ENCODE data around the gene BCAR1.

The BCAR1 gene

GRCh38 chr16:75198135-75198600 lies 53.3 kb downstream of the BCAR1 start:
- DNase-seq, result no peak

GRCh38 chr16:75197522-75198134 lies 53.8 kb downstream of the BCAR1 start:
- DNase-seq, result no peak

- no peak for DNase-seq
These were observed 54.6 kb downstream of the BCAR1 start for GRCh38 chr16:75196836-75197235.

GRCh38 chr16:75195811-75196790 lies 55.3 kb downstream of the BCAR1 start:
- no peak for DNase-seq

- no peak for DNase-seq
These were observed 57.5 kb downstream of the BCAR1 start for GRCh38 chr16:75193730-75194444.

GRCh38 chr16:75193265-75193650 lies 58.2 kb downstream of the BCAR1 start:
- no peak for DNase-seq

GRCh38 chr16:75192606-75193264 lies 58.7 kb downstream of the BCAR1 start:
- no peak for DNase-seq

GRCh38 chr16:75189638-75190245 lies 61.7 kb downstream of the BCAR1 start:
- DNase-seq, result no peak

GRCh38 chr16:75188832-75189477 lies 62.5 kb downstream of the BCAR1 start:
- DNase-seq, result no peak

GRCh38 chr16:75181630-75182029 lies 69.8 kb downstream of the BCAR1 start:
- DNase-seq, result no peak

GRCh38 chr16:75179208-75179607 lies 72.2 kb downstream of the BCAR1 start:
- DNase-seq, result no peak

All from stimulated activated CD4-positive, alpha-beta T cell treated with anti-CD3 and anti-CD28 coated beads, Interleukin-2, amount 100 ng/mL, for 24 hours (primary cell).